Cerebellar cortex (tissue), 1 donor: Measurements from ENCODE around the gene PRIMPOL.
"Not testable (repeated sequence)": the region's sequence is repeated elsewhere in the genome, so short reads cannot be mapped to it uniquely, and the experiment has no call there.

Experiments
- DNase-seq: peaks from one replicate; pipeline ENCODE4 v3.0.0-alpha.2; 2015; ENCODE audit warnings: low spot score

Gene PRIMPOL

DNA sequence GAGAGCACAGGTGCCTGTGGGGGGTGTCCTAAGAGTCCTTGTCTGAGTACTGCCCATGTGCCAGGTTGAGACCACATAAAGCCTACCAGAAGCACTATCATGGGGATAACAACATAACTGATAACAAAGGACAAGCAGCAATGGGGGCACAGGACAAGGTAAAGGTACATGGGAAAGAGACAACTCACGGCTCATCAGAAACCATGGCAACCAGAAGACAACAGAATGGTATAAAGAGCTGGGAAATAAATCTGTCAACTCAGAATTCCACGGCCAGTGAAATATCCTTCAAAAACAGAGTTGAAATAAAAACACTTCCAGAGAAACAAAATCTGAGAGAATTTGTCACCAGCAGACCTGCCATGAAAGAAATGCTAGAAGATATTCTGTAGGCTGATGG, 64.3 kb downstream of the PRIMPOL start:
- no peak for DNase-seq

DNA sequence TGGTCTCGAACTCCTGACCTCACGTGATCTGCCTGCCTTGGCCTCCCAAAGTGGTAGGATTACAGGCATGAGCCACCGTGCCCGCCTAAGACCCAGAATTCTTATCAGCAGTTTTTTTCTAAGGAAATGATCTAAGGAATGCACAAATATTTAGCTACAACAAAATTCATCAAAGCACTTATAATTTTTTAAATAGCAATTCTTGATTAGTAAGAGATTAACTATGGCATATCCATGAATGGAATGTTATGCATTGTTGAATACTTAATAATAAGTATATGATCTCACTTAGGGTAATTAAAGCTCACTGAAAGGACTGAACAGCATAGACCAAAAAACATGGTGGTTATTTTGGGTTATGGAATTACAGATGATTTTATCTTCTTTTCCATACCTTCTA, 66.0 kb downstream of the PRIMPOL start:
- no peak for DNase-seq

DNA sequence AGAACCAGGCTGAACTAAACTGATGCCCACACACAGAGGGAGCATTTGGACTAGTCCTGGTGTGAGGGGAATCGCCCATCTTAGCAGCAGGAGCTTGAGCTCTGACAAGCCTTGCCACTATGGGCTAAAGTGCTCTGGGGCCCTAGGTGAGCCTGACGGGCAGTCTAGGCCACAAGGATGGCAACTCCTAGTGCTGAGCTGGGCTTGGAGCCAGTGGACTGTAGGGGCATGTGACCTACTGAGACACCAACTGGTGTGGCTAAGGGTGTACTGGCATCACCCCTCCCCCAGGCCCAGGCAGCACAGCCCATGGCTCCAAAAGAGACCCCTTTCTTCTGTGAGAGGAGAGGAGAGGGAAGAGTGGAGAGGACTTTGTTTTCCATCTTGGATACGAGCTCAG, 69.9 kb downstream of the PRIMPOL start:
- no peak for DNase-seq

DNA sequence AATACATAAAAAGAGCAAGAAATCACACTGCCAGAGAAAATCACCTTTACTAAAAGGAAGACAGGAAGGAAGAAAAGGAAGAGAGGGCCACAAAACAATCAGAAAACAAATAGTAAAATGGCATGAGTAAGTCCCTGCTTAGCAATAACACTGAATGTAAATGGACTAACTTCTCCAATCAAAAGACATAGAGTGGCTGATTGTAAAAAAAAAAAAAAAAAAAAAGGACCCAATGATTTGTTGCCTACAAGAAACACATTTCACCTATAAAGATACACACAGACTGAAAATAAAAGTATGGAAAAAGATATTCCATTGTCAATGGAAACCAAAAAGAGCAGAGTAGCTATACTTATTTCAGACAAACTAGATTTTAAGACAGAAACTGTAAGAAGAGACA, 71.7 kb downstream of the PRIMPOL start:
- no peak for DNase-seq

DNA sequence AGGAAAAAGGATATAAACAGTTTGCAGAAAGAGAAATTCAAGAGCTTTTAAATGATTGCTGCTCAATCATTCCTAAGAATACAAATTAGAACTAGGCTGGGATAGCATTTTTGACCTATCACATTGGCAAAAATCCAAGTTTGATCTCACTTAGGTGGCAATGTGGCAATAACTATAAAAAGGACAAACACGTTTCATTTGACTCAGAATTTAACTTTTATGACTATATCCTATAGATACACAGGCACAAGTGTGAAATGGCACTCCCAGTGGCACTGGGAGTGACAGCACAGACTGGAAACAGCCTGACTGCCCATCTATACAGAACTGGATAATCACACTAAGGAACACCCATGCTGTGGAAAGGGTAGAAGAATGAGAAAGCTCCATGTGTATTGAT, 73.3 kb downstream of the PRIMPOL start:
- no peak for DNase-seq

DNA sequence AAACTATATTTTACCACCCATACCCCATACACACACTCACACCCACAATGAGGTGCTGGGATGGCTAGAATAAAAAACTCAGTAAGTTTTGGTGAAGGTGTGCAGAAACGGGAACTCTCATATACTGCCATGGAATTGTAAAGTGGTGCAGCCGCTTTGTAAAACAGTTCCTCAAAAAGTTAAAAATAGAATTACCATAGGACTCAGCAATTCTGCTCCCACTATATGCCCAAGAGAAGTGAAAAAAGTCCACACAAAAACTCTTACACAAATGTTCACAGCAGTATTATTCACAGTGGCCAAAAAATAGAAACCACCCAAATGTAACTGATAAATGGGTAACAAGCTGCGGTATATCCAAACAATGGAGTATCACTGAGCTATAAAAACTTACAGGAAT, 77.9 kb downstream of the PRIMPOL start:
- DNase-seq, result no peak

DNA sequence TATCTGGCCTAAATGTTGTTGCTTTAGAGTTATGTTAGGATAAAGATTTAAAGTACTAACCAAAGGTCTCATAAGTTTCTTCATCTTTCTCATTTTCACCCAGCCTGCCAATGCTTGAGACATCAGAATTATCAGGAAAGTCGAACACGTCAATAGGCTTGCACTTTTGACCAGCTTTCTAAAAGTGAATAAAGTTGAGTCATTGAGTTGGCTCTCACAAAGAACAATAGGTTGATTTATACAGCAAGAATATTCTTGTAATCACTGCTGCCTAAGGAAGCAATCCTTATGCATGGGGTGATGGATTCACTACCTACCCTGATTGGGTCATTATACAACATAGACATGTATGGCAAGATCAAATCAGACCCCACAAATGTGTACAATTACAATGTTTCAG, 79.3 kb downstream of the PRIMPOL start:
- DNase-seq, result no peak

DNA sequence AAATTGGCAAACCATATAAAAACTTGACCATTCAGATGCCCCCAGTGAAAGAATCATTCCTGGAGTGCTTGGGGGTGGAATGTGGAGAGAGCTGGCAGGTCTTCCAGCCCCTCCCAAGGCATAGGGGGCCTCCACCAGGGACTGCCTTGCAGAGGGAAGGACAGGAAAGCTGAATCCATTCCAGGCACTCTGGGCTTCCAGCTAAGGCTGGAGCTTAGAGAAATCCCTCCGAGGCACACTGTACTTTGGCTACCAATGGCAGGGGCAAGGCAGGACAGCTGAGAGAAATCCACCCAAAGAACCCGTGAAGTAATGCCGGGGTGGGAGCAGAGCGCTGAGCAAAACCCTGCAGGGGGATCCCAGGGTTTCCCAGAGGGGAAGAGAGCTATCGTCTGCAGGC, 80.4 kb downstream of the PRIMPOL start:
- no peak for DNase-seq

DNA sequence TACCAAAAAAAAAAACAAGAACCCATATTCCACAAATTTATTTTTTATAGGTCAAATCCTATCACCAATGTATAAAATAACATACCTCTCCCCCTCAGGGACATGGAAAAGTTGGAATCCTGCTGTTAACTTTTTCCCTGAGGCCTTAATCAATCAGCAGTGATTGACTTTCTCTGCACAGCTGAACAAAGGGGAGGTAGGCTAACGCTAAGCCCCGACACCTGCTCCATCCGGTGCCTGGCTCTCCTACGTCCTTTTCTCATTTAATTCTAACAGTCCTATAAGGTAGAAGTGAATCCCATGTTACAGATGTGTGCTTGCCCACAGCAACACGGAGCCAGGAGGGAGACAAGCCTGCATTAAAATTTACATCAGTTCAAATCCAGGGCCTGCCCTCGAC, 81.5 kb downstream of the PRIMPOL start:
- DNase-seq, result no peak

DNA sequence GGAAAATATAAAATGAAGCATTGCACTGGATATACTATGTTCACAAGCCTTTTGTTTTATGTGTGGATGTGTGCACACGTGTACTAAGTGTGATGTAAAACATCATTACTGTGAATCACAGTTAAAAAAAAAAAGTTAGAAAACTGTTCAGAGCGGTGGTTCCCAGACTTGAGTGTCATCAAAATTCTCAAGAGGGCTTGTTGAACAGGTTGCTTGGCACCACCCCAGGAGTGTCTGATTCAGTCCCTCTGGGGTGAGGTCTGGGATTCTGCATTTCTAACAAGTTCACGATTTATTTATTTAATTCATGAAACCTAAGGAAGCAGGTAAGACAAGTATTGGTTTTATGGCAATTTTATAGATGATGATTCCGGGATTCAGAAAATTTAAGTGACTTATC, 82.6 kb downstream of the PRIMPOL start:
- DNase-seq, result no peak

DNA sequence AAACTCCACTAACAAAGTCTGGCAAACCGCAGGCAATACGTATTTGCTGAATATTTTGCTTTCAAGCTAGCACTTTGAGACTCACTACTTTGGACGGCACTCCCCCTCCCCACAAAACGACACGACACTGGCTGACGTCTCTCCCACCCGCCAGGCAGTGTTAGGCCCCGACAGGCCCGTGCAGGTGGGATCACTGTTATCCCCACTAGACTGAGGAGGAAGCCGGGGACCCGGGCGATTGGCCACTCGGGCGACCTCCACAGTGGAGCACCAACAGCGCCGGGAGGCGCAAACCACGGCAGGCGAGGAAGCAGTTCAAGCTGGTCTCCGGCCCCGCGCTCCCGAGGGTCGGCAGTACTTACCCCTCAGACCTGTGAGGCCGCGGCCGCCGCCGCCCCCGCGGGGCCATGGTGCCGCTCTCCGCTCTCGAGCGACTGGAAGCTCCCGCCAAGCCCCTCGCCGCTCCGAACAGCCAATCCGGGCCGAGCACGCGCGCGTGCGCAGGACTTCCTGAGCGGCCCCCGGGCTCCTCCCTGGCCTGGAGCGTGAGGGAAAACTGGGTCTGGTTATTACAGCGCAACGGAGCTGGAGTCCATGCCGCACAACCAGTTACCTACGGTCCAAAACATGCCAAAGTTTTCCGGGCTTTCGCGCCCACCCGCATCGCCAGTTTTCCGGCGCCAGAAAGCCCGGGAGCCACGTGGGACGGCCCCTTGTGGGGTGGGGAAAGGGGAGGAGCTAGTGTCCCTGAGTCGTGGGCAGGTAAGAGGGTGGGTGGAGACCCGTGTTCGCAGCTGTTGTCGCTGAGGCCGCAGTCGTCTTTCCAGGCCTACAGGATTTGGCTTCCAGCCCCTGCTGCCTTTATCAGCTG, 84.4 kb downstream of the PRIMPOL start, which contains the start of gene CENPU:
TSS of gene CENPU (minus strand) at position 443 of the 871 bp plus-strand sequence. CDS start at position 409, 34 bp downstream.
- peak; percentile 98 for DNase-seq

DNA sequence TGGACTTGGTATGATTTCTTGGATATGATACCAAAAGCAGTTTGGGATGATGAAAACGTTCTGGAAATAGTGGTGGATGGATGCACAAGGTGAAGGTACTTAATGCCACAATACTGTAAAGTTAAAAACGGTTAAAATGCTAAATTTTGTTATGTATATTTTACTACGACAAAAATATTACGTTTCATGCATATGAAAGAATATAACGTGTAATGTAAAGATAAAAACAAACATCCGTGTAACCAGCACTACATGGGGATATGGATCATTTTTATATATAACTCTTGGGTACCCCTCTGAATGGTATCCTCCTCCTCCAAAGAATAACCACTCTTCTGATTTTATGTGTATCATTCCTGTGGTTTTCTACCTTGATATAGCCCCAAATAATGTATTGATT, 85.2 kb downstream of the PRIMPOL start:
- no peak for DNase-seq

DNA sequence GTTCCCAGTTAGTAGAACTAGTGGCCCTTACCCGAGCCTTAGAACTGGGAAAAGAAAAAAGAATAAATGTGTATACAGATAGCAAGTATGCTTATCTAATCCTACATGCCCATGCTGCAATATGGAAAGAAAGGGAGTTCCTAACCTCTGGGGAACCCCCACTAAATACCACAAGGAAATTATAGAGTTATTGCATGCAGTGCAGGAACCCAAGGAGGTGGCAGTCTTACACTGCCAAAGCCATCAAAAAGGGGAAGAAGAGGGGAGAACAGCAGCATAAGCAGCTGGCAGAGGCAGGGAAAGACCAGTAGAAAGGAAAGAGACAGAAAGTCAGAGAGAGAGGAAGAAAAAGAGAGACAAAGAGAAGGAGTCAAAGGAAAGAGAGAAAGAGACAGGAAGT, 90.0 kb downstream of the PRIMPOL start:
- not testable (repeated sequence) for DNase-seq

DNA sequence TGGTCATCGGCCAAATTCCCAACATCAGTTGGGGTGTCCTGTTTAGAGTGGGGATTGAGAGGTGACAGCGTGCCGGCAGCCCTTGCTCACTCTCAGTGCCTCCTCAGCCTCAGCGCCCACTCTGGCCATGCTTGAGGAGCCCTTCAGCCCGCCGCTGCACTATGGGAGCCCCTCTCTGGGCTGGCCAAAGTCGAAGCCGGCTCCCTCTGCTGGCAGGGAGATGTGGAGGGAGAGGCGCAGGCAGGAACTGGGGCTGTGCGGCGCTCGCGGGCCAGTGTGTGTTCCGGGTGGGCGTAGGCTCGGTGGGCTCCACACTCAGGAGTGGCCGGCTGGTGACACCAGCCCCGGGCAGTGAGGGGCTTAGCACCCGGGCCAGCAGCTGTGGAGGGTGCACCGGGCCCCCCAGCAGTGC, 91.4 kb downstream of the PRIMPOL start:
- no peak for DNase-seq

DNA sequence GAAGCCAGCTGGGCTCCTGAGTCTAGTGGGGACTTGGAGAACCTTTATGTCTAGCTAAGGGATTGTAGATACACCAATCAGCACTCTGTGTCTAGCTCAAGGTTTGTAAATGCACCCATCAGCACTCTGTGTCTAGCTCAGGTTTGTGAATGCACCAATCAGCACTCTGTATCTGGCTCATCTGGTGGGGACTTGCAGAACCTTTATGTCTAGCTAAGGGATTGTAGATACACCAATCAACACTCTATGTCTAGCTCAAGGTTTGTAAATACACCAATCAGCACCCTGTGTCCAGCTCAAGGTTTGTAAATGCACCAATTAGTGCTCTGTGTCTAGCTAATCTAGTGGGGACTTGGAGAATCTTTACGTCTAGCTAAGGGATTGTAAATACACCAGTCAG, 92.1 kb downstream of the PRIMPOL start:
- not testable (repeated sequence) for DNase-seq

DNA sequence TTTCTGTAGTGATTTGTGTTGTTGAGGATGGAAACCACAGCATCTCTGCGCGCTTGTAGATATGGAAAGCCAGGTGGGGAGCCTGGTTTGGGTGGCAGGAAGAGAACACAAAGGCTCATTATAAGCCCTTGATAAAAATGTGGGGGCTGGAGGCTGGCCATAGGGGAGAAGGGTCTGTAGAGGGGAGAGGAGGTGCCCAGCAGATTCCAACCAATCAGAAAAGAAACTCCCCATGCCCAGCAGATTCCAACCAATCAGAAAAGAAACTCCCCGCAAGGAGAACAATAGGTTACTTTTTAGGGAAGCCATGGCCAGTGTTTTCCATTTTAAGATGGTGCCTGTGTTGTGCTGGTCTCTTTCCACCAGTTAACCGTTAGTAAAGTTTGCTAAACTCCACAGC, 94.1 kb downstream of the PRIMPOL start:
- no peak for DNase-seq

DNA sequence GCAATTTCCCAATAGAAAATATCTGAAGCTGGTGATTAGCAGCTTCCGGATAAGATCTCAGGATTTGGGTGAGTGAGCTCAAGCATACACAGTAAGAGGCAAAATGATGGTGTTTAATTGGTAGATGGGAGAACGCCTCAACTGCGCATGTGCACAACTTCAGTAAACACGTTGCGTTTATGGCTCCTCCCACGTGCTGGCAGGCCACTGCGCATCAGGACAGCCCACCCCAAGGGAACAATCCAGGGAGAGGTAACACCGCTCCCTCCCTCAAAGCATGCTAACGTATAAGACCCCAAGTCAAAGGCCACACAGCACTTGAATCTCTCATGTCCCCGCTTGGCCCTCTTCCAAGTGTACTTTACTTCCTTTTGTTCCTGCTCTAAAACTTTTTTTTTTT, 94.7 kb downstream of the PRIMPOL start:
- DNase-seq, result no peak
